Measurements from ENCODE around the gene FAM3B. TPM values are rescaled to one million over a fixed set of nuclear protein-coding genes. Genes with fewer than 3 reads are reported as not detected.

Gene FAM3B
- total RNA-seq, 2 experiments from 2014 or later = not detected

Other genes starting within 250 kb of the FAM3B start
- gene BACE2, start 148.6 kb upstream of the FAM3B start, total RNA-seq = 1 to 10 TPM; 5.1 to 5.2 TPM
- gene MX2, start 45.2 kb downstream of the FAM3B start, total RNA-seq = 100 to 1,000 TPM; 103 to 106 TPM
- 100 to 1,000 TPM; 609 to 666 TPM for gene MX1, start 109.4 kb downstream of the FAM3B start, total RNA-seq
- not detected for gene TMPRSS2, start 191.4 kb downstream of the FAM3B start, total RNA-seq

Measured in activated naive CD8-positive, alpha-beta T cell treated with anti-CD3 and anti-CD28 coated beads, Interleukin-2, amount 10 ng/mL, durations not matched to agents 7 days and 5 days (primary cell).